Islet precursor cell (in vitro differentiated cells): ENCODE measurements around the gene SLC9A7.

Source experiments
- DNase-seq: peaks from one replicate; pipeline ENCODE4 v3.0.0-alpha.2; 2018

SLC9A7 gene

DNA sequence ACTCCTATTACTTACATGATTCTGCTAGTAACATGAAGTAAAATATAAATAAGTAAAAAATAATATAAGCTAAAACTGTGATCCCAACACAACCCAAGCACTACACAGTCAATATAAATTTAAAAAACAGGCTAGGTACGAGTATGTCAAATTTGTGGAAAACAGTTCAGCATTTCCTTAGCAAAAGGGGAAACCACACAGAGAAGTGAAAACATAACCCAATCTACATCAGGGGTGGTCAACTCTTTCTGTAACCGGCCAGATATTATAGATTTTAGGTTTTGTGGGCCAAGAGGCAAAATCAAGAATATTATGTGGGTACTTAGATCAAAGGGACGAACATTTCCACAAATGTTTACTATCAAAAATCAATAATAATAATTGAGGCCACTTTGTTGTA, 115.3 kb downstream of the SLC9A7 start:
- DNase-seq = no peak

DNA sequence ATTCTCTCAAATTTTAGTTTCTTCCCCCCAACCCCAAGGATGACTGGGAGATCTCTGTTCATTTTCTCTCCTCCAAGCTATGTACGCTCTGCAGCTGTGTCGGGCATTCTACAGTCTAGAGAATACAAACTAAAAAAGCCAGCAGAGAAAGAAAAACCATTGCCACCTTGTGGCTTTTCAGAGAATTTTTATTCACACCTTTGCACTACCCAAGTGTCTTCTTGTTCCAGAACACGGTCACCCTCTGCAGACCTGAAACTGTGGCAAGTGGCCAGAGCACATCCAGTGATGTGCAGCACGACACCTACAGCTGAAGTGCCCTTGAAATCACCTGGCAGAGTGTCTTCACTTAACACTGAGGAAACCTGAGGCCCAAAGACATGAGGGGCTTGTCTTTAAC, 116.8 kb downstream of the SLC9A7 start:
- DNase-seq = no peak

DNA sequence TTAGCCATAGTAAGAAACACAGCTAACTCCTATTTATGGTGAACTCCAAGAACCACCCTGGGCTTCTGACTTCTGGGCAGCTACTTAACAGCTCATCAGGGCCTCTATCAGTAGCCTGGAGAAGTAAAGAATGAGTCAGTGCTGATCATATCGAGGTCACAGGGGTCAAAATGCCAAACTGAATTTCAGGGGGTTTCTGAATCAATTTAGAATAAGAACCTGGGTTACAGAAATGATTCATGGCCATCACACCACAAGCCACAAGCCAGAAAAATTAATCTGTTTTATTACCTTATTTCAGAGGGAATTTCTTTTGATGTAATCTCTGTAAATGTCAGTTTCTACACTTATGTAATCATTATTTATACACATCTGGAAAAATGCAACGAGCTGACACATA, 121.0 kb downstream of the SLC9A7 start:
- no peak for DNase-seq

- no peak for DNase-seq
Observed at GRCh38 chrX:46636223-46636622, 122.7 kb downstream of the SLC9A7 start.

DNA sequence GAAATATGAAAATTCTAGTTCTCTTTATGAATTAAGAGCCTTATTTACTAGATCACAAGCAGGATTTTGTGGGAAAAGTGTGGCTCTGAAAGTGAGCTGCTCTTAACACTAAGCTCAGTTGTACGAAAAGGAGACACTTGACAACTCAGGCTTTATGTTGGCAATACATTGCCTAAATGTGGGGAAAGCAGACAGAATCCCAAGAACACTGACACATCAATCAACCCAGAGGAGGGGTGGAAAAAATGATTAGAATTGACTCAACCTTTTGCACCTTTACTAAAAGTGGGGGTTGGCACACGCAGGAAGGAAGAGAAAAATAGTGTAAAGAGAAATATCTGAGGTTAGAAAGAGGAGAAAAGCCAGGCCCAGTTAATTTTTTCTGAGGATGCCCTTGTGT, 123.7 kb downstream of the SLC9A7 start:
- no peak for DNase-seq

- no peak for DNase-seq
Observed at GRCh38 chrX:46634577-46634976, 124.3 kb downstream of the SLC9A7 start.

DNA sequence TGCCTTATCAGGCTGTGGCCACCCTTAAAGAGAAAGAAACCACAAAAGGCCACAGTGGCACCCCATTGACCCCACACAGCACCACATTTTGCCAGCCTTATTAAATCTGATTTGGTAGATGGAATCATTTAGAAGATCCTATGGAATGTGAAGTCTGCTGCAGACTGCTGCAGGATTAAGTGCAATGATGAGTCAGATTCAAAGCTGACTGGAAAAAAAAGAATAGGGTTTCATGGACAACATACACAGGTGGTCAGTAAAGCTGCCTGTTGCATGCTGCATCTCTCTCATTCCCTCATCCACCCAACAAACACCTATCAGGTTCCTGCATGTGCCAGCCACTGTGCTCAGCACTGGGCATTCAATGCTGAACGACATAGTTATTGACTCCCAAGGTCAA, 128.8 kb downstream of the SLC9A7 start:
- DNase-seq = no peak

DNA sequence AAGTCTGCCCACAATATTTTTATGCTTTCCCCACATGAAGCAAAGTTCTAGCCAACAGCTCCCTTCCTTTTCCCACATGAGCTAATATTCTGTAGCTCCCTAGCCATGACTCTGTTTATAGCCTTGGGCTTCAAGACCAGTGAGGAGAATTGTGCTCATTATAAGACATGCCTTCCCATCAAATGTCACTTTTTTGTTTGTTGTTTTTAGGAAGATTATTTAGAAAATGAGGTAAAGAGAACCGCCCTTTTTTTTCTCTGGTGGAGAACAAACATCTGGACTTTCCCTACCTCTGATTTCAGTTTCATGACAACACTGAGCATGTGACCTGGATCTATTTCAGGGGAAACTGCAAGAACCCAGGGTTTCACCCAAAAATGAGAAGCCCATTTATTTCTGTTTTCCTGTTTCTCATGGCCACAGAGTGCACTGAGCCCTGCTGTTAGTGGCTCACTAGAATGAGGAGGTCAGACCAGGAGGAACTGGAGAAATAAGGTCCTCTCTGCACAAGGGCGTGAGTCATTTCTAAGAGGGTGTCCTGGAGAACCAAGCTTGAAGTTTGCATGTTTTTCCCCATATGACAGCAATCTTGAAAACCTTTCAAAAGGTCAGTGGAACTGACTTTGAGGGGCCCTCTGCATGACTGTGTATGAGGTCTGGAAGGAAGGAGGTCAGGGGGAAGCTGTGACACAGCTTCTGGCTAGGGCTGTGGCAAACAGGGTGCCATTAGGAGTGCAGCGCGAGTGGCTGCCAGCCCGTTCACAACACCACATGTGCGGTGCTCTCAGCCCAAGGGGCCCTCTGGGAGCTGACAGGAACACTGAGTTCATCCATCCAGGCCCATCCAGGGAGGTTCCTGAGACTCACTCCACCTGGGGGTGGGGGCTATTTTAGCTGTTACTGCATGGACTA, 130.2 kb downstream of the SLC9A7 start:
- DNase-seq = no peak

GRCh38 chrX:46627711-46628419, 131.1 kb downstream of the SLC9A7 start:
- no peak for DNase-seq

GRCh38 chrX:46627062-46627461, 131.9 kb downstream of the SLC9A7 start:
- DNase-seq = no peak

DNA sequence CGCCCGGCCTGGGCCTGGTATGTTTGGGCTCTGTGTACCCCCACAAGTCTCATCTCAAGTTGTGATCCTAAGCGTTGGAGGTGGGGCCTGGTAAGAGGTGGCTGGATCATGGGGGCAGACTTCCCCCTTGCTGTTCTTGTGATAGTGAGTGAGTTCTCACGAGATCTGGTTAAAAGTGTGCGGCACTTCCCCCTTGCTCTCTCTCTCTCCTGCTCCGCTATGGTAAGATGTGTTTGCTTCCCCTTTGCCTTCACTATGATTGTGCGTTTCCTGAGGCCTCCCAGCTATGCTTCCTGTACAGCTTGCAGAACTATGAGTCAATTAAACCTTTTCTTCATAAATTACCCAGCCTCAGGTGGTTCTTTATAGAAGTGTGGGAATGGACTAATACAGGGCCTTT, 132.4 kb downstream of the SLC9A7 start:
- no peak for DNase-seq

DNA sequence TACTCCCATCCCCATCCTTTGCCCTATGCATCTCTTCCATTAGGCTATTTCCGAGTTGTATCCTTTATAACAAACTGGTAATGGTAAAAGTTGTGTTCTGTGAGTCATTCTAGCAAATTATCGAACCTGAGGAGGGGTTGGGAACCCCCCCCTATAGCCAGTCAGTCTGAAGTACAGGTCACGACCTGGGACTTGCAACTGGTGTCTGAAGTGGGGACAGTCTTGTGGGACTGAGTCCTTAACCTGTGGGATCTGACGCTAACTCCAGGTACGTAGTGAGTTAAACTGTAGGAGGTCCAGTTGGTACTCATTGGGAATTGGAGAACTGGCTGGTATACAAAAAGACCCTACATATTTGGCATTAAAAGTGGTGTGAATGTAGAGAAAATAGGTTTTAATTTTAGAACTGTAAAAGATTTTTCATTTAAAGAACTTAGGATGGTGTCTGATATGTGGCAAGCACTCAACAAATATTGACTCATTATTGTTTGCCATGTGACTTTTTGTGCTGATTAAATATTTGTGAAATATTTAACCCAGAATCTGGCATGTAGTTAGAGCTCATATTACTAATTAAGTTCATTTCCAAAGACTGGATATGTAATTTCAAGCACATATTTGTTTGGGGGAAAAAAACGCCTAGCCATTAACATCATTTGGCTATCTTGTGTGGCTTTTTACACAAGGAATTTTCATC, 134.7 kb downstream of the SLC9A7 start:
- DNase-seq = no peak

DNA sequence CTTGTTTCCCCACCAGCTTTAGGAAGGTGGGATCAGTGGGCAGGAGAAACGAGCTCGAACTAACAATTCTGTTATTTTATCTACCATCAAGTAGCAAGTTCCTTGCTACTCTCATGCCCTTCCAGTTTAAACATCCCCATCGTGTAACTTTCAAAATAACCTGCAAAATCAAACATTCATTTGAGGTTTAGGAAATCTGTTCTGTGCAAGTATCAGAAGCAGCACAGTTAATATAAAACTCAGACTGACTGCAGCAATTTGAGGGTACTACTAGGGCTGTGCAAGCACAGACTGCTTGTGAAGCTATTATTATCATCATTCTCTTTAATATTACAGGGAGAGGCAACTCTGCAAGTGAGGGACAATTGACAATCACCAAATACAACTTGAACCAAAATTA, 137.3 kb downstream of the SLC9A7 start:
- no peak for DNase-seq

- no peak for DNase-seq
Observed at GRCh38 chrX:46620505-46620904, 138.4 kb downstream of the SLC9A7 start.

DNA sequence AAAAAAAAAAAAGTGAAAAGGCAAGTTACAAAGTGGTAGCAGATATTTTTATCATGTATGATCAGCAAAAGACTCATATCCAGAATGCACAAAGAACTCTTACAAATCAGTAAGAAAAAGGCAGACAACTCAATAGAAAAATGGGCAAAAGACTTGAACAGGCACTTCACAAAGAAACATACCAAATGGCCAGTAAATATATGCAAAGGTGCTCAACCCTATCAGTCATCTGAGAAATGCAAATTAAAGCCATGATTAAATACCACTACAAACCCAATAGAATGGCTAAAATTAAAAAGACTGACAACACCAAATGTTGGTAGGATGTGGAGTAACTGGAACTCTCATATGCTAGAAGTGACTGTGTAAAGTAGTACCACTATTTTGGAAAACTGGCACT, 140.0 kb downstream of the SLC9A7 start:
- no peak for DNase-seq

- DNase-seq = no peak
Observed at GRCh38 chrX:46617906-46618305, 141.0 kb downstream of the SLC9A7 start.

DNA sequence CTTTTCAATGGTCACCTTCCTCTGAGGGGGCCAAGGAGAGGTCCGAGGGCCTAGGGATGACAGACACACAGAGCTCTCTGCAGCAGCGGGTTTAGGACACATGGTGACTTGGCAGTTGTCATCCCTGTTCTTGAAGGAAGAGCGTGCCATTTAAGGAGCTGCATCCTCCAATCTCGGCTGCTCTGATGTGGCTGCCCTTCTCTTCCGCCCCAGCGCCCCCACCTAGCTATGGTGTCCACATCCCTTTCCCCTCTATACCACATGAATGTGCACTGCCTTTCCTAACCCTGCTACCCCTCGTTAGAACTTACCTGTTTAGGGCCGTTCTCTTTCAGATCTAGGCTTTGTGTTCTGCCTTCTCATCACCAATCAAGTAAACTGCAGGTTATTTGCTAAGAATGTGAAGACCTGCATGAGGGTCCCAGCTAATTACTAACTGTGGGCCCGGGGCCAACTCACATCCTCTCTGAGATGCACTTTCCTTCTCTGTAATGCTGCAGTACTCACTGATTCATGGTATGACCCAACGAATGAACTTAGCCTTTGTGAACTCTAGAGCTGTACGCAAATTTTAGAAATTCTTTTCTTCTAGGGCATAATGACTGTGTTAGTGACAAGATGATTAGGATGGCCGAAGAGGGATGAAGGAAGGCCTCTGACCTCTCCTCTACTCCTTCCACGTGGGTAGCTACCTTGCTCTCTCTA, 147.1 kb downstream of the SLC9A7 start:
- DNase-seq = no peak

- DNase-seq = no peak
Observed at GRCh38 chrX:46610070-46610658, 148.8 kb downstream of the SLC9A7 start.

GRCh38 chrX:46607916-46608315, 151.0 kb downstream of the SLC9A7 start:
- DNase-seq = no peak

GRCh38 chrX:46602468-46603102, 156.3 kb downstream of the SLC9A7 start:
- DNase-seq = no peak

DNA sequence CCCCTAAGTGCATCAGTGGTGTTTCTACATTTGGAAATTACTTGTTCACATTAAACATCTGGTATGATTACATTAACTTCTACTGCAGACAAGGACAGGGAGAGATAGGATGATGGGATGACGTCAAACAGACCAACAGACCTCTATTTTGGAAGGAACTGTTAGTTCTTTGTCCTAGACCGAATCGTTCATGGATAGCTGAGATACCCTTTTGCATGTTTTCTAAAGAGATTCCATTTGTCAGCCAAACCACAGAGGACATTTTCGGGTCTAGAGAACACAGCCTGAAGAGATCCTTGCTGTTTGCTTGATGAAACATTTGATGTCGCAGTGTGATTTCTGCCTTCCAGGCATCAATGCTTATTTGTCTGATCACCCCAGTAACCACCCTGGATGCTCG, 157.6 kb downstream of the SLC9A7 start:
- DNase-seq = no peak

DNA sequence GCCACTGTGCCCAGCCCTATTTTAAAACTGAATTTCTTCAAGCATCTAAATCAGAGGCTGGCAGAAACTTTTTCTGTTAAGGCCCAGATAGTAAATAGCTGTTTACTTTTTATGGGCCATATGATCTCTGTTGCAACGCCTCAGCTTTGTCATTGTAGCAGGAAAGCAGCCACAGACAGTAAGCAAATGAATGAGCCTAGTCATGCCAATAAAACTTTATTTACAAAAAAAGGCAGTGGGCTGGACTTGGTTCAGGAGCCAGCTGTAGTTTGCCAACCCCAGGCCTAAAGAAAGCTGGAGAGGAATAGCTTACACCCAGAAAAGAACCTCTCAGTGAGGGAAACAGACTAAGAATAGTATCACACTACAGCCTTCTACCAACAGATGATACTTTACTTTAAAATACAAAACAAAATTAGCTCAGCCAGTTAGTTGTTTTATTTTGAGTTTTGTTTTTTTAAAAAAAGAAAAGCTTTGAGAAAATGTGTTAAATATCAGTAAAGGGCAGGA, 159.8 kb downstream of the SLC9A7 start:
- no peak for DNase-seq
